ENCODE results near the gene GSE1. TPM values are rescaled to one million over a fixed set of nuclear protein-coding genes. Genes with fewer than 3 reads are reported as not detected.

GSE1 gene
- total RNA-seq, 6 experiments from 2014 or later: 30.0 to 48.0 (median 38.8) TPM

GRCh38 chr16:85610446-85611193, 2.5 kb upstream of the GSE1 start:
- TF ChIP-seq, protein P1, sequence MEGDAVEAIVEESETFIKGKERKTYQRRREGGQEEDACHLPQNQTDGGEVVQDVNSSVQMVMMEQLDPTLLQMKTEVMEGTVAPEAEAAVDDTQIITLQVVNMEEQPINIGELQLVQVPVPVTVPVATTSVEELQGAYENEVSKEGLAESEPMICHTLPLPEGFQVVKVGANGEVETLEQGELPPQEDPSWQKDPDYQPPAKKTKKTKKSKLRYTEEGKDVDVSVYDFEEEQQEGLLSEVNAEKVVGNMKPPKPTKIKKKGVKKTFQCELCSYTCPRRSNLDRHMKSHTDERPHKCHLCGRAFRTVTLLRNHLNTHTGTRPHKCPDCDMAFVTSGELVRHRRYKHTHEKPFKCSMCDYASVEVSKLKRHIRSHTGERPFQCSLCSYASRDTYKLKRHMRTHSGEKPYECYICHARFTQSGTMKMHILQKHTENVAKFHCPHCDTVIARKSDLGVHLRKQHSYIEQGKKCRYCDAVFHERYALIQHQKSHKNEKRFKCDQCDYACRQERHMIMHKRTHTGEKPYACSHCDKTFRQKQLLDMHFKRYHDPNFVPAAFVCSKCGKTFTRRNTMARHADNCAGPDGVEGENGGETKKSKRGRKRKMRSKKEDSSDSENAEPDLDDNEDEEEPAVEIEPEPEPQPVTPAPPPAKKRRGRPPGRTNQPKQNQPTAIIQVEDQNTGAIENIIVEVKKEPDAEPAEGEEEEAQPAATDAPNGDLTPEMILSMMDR (IDR thresholded peaks at IDR 0.05): peak; percentile 98 to 99 (median 99)
- TF ChIP-seq POLR2A (IDR thresholded peaks at IDR 0.05): no peak
- Histone ChIP-seq H3K27me3 (no peaks in the 10 kb centered on the region), H3K9me3 (no peaks in the 10 kb centered on the region), H3K36me3 (no peaks in the 10 kb centered on the region), H3K4me1 (peaks cover 0 to 34% (median 14%) of the 10 kb centered on the region in 4 donors), H3K27ac (peak overlapping the region; percentile 39 to 87 (median 72)), H3K4me3 (peak overlapping the region; percentile 63 to 70 (median 67))
- DNase-seq (peak; percentile 88 to 91 (median 89)), ATAC-seq (peak; percentile 48 to 59 (median 54))
- 0% methylated on average over 10 of the region's 39 CpGs for WGBS (ENCODE audit: insufficient coverage, low coverage, low lambda C conversion rate, missing lambda C conversion rate)
- intact Hi-C loops (cut with DNase I): loop anchor here in 1 of 2 donors (10.0 kb wide), 1 partner anchor 46 kb away; no protein-coding TSS in a partner anchor

DNA sequence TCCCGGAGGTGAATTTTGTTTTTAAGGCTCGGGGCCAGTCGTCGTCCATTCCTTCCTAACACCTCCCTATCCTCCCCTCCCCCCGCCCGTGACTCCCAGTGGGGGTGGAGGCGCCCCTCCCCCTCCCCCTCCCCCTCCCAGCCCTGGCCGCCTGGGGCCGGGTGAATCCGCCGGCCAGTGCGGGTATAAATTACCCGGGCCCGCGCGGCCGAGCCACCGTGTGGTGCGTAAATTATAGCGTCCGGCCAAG, 2.0 kb upstream of the GSE1 start:
- DNase-seq: no peak
- 0% methylated on average over 11 of the region's 21 CpGs for WGBS (ENCODE audit: insufficient coverage, low coverage, low lambda C conversion rate, missing lambda C conversion rate)
- Histone ChIP-seq H3K9me3 (no peaks in the 10 kb centered on the region), H3K27me3 (no peaks in the 10 kb centered on the region), H3K36me3 (no peaks in the 10 kb centered on the region), H3K4me3 (peak overlapping the region; percentile 63 to 70 (median 67)), H3K4me1 (peaks cover 0 to 39% (median 18%) of the 10 kb centered on the region in 4 donors), H3K27ac (peak overlapping the region; percentile 72 to 92 (median 87))
- TF ChIP-seq POLR2A (IDR thresholded peaks at IDR 0.05): no peak
- TF ChIP-seq, protein P1 (IDR thresholded peaks at IDR 0.05): no peak
- peak in 1 of 4 donors; percentile 0 for ATAC-seq
- intact Hi-C loops (cut with DNase I): loop anchor here in 1 of 2 donors (10.0 kb wide), 1 partner anchor 46 kb away; no protein-coding TSS in a partner anchor

DNA sequence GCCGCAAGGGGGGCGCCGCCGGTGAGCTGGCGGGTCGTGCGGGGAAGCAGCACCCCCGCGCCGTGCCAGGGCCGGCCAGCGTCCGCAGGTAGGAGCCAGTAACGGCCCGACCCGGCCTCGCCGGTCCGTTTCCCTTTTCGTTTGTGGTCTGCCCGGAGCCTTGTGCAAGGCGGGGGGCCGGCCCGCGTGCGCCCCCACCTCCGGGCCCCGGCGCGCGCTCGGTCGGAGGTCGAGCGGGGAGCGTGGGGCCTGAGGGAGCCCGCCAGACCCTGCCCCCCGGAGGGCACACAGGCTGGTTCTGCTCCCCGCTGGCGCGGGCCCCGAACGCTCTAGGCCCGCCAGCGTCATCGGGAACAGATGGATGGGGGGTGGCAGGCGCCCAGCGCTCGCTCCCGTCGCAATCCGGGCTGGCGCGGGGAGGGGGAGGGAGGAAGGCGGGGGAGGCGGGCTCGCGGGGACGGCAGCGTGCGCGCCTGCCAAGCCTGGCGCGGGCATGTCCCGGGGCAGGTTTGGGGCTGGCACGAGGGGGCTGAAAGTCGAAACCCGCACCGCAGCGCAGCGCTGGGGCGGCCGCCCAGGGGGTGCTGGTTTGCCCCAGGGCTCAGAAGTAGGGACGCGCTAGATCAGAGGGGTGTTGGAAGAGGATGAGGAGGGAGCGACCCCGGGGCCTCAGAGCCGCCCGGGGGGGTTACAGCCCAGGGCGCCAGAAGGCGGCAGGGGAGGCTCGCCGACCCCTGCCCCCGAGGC, 1.5 kb upstream of the GSE1 start:
- intact Hi-C loops (cut with DNase I): loop anchor here in 1 of 2 donors (10.0 kb wide), 1 partner anchor 47 kb away; no protein-coding TSS in a partner anchor

GRCh38 chr16:85612191-85612800, 826 bp upstream of the GSE1 start:
- peak overlapping the region; percentile 63 to 70 (median 67) for H3K4me3 ChIP-seq
- no peaks in the 10 kb centered on the region for H3K9me3 ChIP-seq
- ATAC-seq (peak; percentile 42 to 56 (median 48)), DNase-seq (peak; percentile 88 to 92 (median 90))
- intact Hi-C loops (cut with DNase I): loop anchor here in 1 of 2 donors (10.0 kb wide), 1 partner anchor 47 kb away; no protein-coding TSS in a partner anchor
- 0% methylated on average over 10 of the region's 38 CpGs for WGBS (ENCODE audit: insufficient coverage, low coverage, low lambda C conversion rate, missing lambda C conversion rate)
- TF ChIP-seq POLR2A (IDR thresholded peaks at IDR 0.05): no peak
- TF ChIP-seq, protein P1 (IDR thresholded peaks at IDR 0.05): no peak
- H3K27me3 ChIP-seq: no peaks in the 10 kb centered on the region
- H3K27ac ChIP-seq: peak overlapping the region; percentile 72 to 92 (median 87)
- no peaks in the 10 kb centered on the region for H3K36me3 ChIP-seq
- H3K4me1 ChIP-seq: peaks cover 0 to 45% (median 22%) of the 10 kb centered on the region in 4 donors

More for the DNA sequence above, 1.5 kb upstream of the GSE1 start:
- Histone ChIP-seq H3K4me1 (peaks cover 0 to 44% (median 22%) of the 10 kb centered on the region in 4 donors), H3K9me3 (no peaks in the 10 kb centered on the region), H3K27ac (peak overlapping the region; percentile 72 to 92 (median 87)), H3K4me3 (peak overlapping the region; percentile 63 to 70 (median 67)), H3K27me3 (no peaks in the 10 kb centered on the region), H3K36me3 (no peaks in the 10 kb centered on the region)
- ATAC-seq: peak; percentile 20 to 51 (median 44)
- DNase-seq: peak; percentile 87 to 91 (median 90)
- WGBS (ENCODE audit: insufficient coverage, low coverage, low lambda C conversion rate, missing lambda C conversion rate): 0% methylated on average over 7 of the region's 84 CpGs
- TF ChIP-seq, protein P1 (IDR thresholded peaks at IDR 0.05): peak in 1 of 4 donors; percentile 4
- peak; percentile 67 for TF ChIP-seq POLR2A (IDR thresholded peaks at IDR 0.05)

All from right lobe of liver (tissue), 6 donors.